Right lobe of liver (tissue), 4 donors: ENCODE measurements around the gene SLFN5.
"Not testable (repeated sequence)": the region's sequence is repeated elsewhere in the genome, so short reads cannot be mapped to it uniquely, and the experiment has no call there.

Experiments used
- POLR2A ChIP-seq: fragments of 450-650 bp; IDR thresholded peaks from one replicate; pipeline ENCODE4 v1.6.1; 2017; ENCODE audit warnings: antibody characterized with exemption, mild to moderate bottlenecking
- TF ChIP-seq, protein P1 (sequence below), 4 donors: fragments of 200-600 bp in 3 of 4; fragments of 450-650 bp in 1 of 4; IDR thresholded peaks; one replicate each; pipeline versions ENCODE4 v1.5.1 to v1.8.0; 2016 to 2022; ENCODE audit warnings: antibody characterized with exemption in 4 of 4, mild to moderate bottlenecking in 2 of 4
- donor health status: DM: no; HTN: no; CAD: no.
- donor health status: DM: no; HTN: no; CAD: no.
- donor health status: DM: no; HTN: yes; CAD: no.

DNA sequence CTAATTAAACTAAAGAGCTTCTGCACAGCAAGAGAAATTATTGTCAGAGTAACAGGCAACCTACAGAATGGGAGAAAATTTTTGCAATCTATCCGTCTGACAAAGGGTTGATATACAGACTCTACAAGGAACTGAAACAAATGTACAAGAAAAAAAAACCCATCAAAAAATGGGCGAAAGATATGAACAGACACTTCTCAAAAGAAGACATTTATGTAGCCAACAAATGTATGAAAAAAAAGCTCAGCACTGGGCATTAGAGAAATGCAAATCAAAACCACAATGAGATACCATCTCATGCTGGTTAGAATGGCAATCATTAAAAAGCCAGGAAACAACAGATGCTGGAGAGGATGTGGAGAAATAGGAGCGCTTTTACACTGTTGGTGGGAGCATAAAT is 66.5 kb downstream of the SLFN5 start:
- TF ChIP-seq, protein P1, sequence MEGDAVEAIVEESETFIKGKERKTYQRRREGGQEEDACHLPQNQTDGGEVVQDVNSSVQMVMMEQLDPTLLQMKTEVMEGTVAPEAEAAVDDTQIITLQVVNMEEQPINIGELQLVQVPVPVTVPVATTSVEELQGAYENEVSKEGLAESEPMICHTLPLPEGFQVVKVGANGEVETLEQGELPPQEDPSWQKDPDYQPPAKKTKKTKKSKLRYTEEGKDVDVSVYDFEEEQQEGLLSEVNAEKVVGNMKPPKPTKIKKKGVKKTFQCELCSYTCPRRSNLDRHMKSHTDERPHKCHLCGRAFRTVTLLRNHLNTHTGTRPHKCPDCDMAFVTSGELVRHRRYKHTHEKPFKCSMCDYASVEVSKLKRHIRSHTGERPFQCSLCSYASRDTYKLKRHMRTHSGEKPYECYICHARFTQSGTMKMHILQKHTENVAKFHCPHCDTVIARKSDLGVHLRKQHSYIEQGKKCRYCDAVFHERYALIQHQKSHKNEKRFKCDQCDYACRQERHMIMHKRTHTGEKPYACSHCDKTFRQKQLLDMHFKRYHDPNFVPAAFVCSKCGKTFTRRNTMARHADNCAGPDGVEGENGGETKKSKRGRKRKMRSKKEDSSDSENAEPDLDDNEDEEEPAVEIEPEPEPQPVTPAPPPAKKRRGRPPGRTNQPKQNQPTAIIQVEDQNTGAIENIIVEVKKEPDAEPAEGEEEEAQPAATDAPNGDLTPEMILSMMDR (IDR thresholded peaks at IDR 0.05) = not testable (repeated sequence)
- TF ChIP-seq POLR2A = not testable (repeated sequence)
